ENCODE measurements around the gene ZNF345.

The ZNF345 gene

DNA sequence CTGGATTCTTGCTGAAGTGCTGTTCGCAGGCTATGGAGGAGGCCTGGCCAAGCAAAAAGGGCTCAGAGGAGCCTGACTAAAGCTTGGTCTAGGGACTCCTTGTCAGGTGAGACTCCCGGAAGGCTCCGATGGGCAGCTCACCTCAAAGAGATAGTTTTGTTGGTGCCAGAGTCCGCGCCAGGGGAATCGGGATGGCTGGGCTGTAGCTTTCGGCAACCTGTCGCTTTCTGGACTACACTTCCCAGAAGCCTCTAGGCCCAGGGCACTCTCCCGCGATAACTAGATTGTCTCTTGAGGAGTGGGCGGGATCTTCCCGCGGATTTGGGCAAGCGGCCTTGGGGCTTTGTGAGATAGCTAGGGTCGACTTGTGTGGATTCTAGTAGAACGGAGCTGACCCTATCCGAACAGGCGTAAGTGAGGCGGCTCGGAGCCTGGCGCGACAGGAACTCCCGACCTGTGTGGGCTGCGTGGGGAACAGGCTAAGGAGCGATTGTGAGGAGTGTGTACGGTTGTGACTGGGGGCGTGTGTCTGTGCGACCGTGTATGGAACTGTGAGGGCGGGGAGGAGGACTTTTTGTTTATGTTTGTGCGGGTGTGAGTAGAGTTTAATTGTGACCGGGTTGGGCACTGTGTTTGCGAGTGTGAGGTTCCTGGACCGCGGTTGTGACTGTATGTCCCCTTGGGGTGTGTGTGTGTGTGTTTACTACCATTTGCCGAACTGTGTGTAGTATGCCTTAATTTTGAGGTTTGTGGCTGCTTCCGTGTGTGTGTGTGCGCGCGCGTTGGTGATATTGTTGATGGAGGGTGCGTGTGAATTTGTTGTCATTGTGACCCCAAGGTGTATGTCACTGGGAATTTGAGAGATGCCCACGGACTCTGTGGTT lies at the start of gene ZNF345:
ZNF345 (plus strand) TSS at position 318 of the 884 bp plus-strand sequence. CDS start 25,955 bp downstream, outside the sequence.
- DNase-seq (ENCODE audit: insufficient read length, low spot score), result peak; percentile 81
- FAIRE-seq, result peak; percentile 77

DNA sequence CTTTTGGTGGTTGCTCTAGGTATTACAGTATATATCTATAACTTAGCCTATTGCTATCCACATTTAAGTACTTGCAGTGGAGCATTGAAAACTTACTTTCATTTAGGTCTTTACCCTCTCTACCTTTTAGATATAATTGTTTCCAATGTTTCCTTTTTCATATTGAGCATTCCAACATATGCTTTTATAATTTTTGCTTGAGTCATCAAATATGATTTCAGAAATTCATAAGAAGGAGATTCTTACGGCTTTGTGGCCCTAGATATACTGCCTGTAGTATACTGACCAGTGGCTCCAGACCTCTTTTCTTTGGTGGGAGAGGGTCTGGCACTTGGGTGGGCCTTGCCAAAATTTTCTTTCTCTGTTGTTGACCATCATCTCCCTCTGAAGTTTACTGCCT lies 45.3 kb upstream of the ZNF345 start:
- no peak for DNase-seq (ENCODE audit: insufficient read length, low spot score)
- no peak for FAIRE-seq

DNA sequence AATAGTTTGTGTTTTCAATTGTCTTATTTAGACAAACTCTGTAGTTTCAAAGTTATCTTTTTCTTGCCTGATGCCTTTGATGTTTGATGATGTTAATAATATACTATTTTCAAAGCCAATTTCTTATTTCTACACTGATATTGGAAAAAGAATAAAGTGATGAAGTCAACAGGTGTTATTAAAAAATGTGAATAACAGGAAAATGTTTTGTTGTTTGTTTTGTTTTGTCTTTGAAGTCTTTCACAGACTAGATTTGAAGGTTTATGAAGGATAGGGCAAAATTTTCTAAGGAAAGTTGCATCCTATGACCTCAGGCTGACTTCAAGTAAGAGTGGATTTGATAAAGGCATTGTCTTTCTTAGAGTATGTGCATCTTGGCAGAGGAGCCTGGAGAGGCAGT lies 43.6 kb upstream of the ZNF345 start:
- FAIRE-seq (no peak), DNase-seq (ENCODE audit: insufficient read length, low spot score) (no peak)

DNA sequence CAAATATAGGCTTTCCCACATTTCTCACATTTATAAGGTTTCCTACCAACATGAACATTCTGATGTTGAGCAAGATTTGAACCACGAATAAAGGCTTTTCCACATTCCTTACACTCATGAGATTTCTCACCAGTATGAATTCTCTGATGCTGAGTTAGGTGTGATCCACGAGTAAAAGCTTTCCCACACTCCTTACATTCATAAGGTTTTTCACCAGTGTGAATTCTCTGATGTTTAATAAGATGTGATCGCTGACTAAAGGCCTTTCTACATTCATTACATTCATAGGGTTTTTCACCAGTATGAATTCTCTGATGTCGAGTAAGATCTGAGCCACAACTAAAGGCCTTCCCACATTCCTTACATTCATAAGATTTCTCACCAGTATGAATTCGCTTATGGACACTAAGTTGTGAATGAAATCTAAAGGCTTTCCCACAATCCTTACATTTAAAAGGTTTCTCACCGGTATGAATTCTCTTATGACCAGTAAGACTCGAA lies 31.5 kb upstream of the ZNF345 start:
- FAIRE-seq, result no peak

DNA sequence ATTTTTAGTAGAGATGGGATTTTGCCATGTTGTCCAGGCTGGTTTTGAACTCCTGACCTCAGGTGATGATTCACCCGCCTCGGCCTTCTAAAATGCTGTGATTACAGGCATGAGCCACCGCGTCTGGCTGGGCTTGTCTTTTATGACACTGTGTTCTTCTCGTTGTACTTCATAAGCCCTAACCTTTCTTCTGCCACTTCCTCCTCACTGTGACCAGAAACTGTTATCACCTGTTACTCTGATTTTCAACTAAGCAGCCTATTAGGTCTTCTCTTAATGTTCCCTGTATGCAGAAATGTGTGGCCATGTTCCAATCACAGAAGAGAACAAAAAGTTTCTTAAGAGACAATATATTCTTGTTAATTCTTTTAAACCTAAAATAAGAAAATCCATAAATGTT lies 28.9 kb upstream of the ZNF345 start:
- no peak for FAIRE-seq
- no peak for DNase-seq (ENCODE audit: insufficient read length, low spot score)

More for the DNA sequence above, 31.5 kb upstream of the ZNF345 start:
- no peak for DNase-seq (ENCODE audit: insufficient read length, low spot score)

DNA sequence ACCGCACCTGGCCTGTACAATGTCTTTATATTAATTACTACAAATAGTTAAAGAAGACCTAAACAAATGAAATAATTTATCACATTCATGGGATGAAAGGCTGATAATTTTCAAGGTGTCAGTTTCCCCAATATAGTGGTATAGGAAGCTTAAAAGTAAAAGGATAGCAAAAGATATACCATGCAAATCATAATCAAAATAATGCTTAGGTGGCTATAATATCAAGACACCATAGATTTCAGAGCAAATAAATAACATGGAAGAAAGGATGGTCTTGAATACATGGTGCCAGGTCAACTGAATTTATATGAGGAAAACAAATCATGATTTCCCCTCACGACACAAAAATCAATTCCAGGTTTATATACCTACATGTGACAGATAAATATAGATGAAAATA lies 17.2 kb upstream of the ZNF345 start:
- DNase-seq (ENCODE audit: insufficient read length, low spot score), result no peak
- FAIRE-seq, result no peak

DNA sequence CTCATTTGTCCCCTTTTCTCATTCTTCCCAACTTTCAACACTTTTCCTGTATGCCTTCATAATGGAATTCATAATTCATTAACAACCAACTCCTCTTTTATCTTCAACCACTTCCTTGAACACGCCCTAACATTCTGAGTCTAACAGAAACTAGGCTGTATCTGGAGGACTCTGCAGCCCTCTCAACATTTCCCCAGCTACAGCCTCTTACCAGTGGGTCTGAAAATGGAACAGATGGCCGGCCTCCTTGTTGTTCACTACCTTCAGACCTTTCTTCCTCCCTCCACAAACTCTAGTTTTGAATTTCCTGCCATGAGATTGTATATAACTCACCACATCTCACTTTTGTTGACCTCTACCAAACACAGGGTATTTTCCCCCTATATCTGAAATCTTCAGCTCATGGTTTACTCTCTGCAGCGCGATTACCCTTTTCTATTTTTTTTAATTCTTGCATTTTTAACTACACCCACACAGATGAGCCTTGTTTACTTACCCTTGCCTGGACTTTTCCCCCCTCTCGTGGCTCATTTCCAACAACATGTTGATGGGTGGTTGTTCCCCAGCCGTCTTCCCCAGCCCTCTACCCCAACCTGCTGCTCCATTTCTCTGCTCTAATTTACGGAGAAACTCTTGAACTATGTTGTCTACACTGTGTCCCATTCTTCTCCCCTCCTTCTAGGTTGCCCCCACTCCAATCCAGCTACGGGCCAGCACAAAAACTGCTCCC lies 13.3 kb upstream of the ZNF345 start:
- DNase-seq (ENCODE audit: insufficient read length, low spot score) (no peak), FAIRE-seq (no peak)

DNA sequence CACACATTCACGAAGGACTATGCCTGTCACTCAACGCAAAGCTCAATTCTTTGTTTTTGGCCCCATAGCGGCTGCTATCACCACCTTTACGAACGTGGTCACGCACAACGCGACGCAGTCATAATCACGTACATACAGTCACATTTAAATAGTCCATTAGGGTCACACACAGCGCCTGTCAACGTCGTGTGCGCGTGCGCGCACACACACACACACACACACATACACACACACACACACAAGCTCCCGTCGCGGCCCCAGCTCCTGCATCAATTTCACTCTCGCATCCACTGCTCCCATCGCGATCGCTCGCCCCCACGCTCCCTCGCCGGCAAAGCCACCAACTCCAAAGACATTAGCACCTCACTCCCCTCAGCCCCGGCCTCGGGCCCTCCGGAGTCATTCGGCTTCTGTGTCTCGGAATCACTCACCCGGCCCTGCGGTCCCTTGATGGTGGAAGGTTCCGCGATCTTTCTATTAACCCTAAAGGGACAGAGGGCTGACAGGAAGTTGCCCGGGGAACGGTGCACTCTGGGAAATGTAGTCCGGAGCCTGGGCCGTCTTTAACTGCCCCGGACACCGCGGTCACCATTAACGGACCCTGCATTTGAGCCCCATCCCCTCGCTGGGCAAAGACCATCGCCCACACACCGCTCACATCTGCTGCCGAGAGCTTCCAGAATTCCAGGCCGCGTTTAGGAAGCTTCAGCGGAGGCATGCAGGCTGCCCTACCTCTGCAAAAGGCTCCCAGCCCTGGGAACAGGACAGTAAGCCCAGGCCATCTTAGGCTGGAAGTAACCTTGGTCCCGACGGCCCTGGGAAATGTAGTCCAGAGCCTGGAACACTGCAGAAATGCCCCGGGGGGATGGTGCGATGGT lies 12.5 kb upstream of the ZNF345 start, which contains the start of gene ZNF790:
ZNF790 (minus strand) TSS at position 482 of the 878 bp plus-strand sequence. CDS start 12,768 bp downstream, outside the sequence.
- FAIRE-seq, result peak; percentile 94

GRCh38 chr19:36838784-36839324 lies 11.8 kb upstream of the ZNF345 start:
- FAIRE-seq (no peak), DNase-seq (ENCODE audit: insufficient read length, low spot score) (no peak)

More for the DNA sequence above, 12.5 kb upstream of the ZNF345 start, which contains the start of gene ZNF790:
- DNase-seq (ENCODE audit: insufficient read length, low spot score), result peak; percentile 89

DNA sequence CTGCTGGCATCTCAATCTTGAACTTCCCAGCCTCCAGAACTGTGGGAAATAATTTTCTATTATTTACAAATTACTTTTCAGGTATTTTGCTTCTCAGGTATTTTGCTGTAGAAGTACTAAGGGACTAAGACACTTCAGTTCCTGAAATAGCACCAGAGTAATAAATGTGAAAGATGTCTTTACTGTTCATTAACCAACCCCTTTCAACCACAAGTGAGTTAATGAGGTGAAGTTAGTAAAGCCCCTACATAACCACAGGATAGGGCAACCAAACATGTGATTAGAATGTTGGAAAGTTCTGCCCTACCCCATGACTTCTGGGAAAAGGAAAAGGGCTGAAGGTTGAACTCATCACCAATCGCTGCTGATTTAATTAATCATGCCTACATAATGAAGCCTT lies 2.7 kb upstream of the ZNF345 start:
- DNase-seq (ENCODE audit: insufficient read length, low spot score) (no peak), FAIRE-seq (no peak)

DNA sequence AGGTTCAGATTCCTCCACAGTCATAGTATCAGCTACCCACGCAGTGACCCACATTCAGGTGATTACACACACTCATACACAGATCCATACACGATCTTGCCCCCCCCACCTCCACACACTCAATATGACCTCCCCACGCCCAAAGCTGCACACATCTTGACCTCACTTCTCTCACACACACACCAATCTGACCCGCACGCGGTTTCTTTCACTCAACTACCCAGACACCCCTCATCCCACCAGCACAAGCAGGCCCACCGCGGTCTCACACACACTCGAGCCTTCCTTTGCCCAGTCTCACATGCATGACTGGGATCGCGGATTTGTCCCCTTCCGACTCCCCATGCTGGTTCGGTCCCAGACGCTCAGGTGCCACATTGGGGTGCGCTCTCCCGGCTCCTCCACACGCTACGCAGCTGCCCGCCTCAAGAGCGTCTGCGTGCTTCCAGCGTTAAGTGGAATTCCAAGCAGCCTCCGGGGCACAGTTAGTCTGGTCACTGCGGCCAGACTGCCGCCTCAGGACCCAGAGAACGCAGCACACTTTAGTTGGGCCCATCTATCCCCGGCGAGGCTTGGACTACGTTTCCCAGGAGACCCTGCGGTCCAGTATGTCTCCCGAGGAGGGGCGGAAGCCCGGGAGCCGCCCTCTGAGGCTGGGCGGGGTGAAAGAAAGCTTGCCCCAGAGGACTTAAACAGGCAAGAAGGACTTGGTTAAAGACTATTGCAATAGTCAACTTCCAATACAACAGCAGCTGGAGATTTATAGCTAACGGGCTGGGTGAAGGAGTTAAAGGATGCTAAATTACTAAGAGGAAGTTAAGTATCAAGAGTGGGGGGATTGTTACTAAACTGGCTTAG lies 746 bp upstream of the ZNF345 start:
- DNase-seq (ENCODE audit: insufficient read length, low spot score), result peak; percentile 84
- FAIRE-seq, result peak; percentile 62

GRCh38 chr19:36851898-36852297 lies 1.2 kb downstream of the ZNF345 start:
- no peak for DNase-seq (ENCODE audit: insufficient read length, low spot score)

DNA sequence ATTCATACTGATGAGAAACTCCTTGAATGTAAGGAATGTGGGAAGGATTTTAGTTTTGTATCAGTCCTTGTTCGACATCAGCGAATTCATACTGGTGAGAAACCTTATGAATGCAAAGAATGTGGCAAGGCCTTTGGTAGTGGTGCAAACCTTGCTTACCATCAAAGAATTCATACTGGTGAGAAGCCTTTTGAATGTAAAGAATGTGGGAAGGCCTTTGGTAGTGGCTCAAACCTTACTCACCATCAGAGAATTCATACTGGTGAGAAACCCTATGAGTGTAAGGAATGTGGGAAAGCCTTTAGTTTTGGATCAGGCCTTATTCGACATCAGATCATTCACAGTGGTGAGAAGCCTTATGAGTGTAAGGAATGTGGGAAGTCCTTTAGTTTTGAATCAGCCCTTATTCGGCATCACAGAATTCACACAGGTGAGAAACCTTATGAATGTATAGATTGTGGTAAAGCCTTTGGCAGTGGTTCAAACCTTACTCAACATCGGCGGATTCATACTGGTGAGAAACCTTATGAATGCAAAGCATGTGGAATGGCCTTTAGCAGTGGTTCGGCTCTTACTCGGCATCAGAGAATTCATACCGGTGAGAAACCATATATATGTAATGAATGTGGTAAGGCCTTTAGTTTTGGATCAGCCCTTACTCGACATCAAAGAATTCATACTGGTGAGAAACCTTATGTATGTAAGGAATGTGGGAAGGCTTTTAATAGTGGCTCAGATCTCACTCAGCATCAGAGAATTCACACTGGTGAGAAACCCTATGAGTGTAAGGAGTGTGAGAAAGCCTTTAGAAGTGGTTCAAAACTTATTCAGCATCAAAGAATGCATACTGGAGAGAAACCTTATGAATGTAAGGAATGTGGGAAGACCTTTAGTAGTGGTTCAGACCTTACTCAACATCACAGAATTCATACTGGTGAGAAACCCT lies 26.6 kb downstream of the ZNF345 start:
- DNase-seq (ENCODE audit: insufficient read length, low spot score) (no peak), FAIRE-seq (no peak)

More at GRCh38 chr19:36851898-36852297, 1.2 kb downstream of the ZNF345 start:
- no peak for FAIRE-seq

DNA sequence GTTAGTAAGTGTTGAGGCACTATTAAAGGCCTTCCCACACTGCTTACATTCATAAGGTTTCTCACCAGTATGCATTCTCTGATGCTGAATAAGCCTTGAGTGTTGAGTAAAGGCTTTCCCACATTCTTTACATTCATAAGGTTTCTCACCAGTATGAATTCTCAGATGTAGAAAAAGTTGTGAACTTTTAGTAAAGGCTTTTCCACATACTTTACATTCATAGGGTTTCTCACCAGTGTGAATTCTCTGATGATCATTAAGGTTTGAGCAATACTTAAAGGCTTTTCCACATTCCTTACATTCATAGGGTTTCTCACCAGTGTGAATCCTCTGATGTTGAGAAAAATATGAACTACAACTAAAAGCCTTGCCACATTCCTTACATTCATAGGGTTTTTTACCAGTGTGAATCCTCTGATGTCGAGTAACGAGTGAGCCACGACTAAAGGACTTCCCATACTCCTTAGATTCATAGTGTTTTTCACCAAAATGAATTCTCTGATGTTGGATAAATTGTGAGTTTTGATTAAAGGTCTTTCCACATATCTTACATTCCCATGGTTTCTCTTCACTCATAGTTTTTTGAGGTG lies 41.2 kb downstream of the ZNF345 start:
- FAIRE-seq, result no peak
- DNase-seq (ENCODE audit: insufficient read length, low spot score), result no peak

DNA sequence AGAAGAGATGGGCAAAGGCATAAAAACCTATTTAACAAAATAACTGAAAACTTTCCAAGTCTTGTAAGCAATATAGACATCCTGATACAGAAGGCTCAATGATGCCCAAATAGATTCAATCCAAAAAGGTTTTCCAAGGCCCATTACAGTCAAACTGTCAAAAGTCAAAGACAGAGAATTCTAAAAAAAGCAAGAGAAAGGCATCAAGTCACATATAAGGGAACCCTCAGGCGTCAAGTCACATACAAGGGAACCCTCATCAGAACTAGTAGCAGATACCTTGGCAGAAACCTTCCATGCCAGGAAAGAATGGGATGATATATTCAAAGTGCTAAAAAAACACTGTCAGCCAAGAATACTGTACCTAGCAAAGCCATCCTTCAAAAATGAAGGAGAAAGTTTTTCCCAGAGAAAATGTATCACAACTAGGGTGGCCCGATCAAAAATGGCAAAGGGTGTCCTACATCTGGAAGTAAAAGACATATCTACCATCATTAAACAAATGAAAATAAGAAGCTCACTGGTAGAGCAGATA lies 44.2 kb downstream of the ZNF345 start:
- FAIRE-seq (no peak), DNase-seq (ENCODE audit: insufficient read length, low spot score) (no peak)

GRCh38 chr19:36898422-36898821 lies 47.7 kb downstream of the ZNF345 start:
- DNase-seq (ENCODE audit: insufficient read length, low spot score) (no peak), FAIRE-seq (no peak)
